Pancreas (tissue), 10 donors: ENCODE results near the gene LYZL4. TPM values are rescaled to one million over a fixed set of nuclear protein-coding genes. Genes with fewer than 3 reads are reported as not detected.

Source experiments
- ATAC-seq, 4 donors: fragments of 200-7000 bp; cut with Tn5 transposase; one replicate each; pipeline versions ENCODE4 v1.8.0 to v1.9.1; 2020; ENCODE audit warnings: mild to moderate bottlenecking in 4 of 4, moderate library complexity in 4 of 4
- DNase-seq, 6 donors: peaks; one replicate each; pipeline ENCODE4 v3.0.0-alpha.2; 2020
- FAIRE-seq: peaks from 2 replicates; lab custom pipeline; 2012; peaks lifted over from hg19 to GRCh38; lab: Jason Lieb, UNC
- H3K27ac ChIP-seq, 4 donors: fragments of 200-600 bp; sonication (generic); 1 replicate in 3 of 4; 2 replicates in 1 of 4; pipeline versions ENCODE4 v1.5.0 to v1.8.0; 2020
- H3K27me3 ChIP-seq, 4 donors: fragments of 200-600 bp; one replicate each; pipeline ENCODE4 v1.8.0; 2021
- H3K36me3 ChIP-seq, 3 donors: fragments of 200-600 bp; sonication (generic) in 1 of 3; one replicate each; pipeline versions ENCODE4 v1.5.0 to v1.8.0; 2020 to 2021
- H3K4me1 ChIP-seq, 3 donors: fragments of 200-600 bp; one replicate each; pipeline ENCODE4 v1.8.0; 2021
- H3K4me3 ChIP-seq, 4 donors: fragments of 200-600 bp; sonication (generic) in 2 of 4; one replicate each; pipeline versions ENCODE4 v1.5.0 to v1.8.0; 2020 to 2021
- H3K9me3 ChIP-seq, 4 donors: fragments of 200-600 bp; one replicate each; pipeline ENCODE4 v1.8.0; 2021
- CTCF ChIP-seq, 4 donors: fragments of 200-600 bp; sonication (generic) in 3 of 4; IDR thresholded peaks; one replicate each; pipeline versions ENCODE4 v1.5.0 to v1.8.0; 2021; ENCODE audit warnings: antibody characterized with exemption in 4 of 4
- WGBS, 2 donors: extraction: QIAGEN DNeasy Blood & Tissue Kit; methylation state at CpG; one replicate each; pipeline ENCODE4 v1.1.7; 2013; 5-methylcytosine and 5-hydroxymethylcytosine counted together
- intact Hi-C, 3 donors: fragments of 100-400 bp; cut with DNase I; formaldehyde crosslinking; loops; one replicate each; pipeline versions ENCODE4 v1.11.1 to v1.14.2; 2022
- polyA plus RNA-seq, 2 donors: library from polyadenylated mRNA; stranded (reverse); fragments of 200-250 nt; gene quantifications; one replicate each; pipeline ENCODE4 v1.2.3, GENCODE V29; 2013
- total RNA-seq, 6 donors: library from RNA; stranded (reverse); fragmentation: NEBNext Ultra II Directional in 4 of 6; extraction: Animal tissue kit (Norgen Biotek cat#: 25700) in 4 of 6; gene quantifications; one replicate each; pipeline versions ENCODE4 v1.2.1 to v1.2.4, GENCODE V29; 2021 to 2023
- donor health status: healthy with polysubstance abuse.
- donor health status: DM: no; HTN: no; CAD: no; lungs with moderate emphysema.
- donor health status: DM: no; HTN: no; CAD: no.
- donor health status: control.
- donor health status: control.
- donor health status: Bipolar disorder and iron deficiency.
- donor health status: DM: yes; HTN: yes; CAD: no.
- donor health status: DM: no; HTN: no; CAD: no.
- donor health status: DM: no; HTN: no; CAD: no.
- donor health status: DM: yes; HTN: yes; CAD: no.

LYZL4 gene
- total and polyA plus RNA-seq, 8 donors, result not detected

GRCh38 chr3:42357335-42357734 is 53.1 kb downstream of the LYZL4 start:
- FAIRE-seq (no peak), ATAC-seq (no peak), DNase-seq (no peak)
- intact Hi-C loops, result no loop called here
- TF ChIP-seq CTCF (IDR thresholded peaks at IDR 0.05), result no peak
- H3K4me1 ChIP-seq, result no peaks in the 10 kb centered on the region
- 55 to 69% methylated on average over 1 of the region's 1 CpG for WGBS, 2 donors
- no peak overlapping the region for H3K27ac ChIP-seq
- H3K9me3 ChIP-seq, result no peaks in the 10 kb centered on the region
- no peaks in the 10 kb centered on the region for H3K36me3 ChIP-seq
- H3K4me3 ChIP-seq, result no peak overlapping the region
- H3K27me3 ChIP-seq, result no peaks in the 10 kb centered on the region

- H3K4me1 ChIP-seq, result no peaks in the 10 kb centered on the region
- no peak for TF ChIP-seq CTCF (IDR thresholded peaks at IDR 0.05)
- no peak overlapping the region for H3K27ac ChIP-seq
- H3K27me3 ChIP-seq, result no peaks in the 10 kb centered on the region
- no peak for FAIRE-seq
- DNase-seq, result no peak
- no peaks in the 10 kb centered on the region for H3K36me3 ChIP-seq
- H3K9me3 ChIP-seq, result no peaks in the 10 kb centered on the region
- no peak overlapping the region for H3K4me3 ChIP-seq
- ATAC-seq, result no peak
- intact Hi-C loops, result no loop called here
Measured at GRCh38 chr3:42355612-42356011, 54.8 kb downstream of the LYZL4 start.

- Histone ChIP-seq H3K27ac (no peak overlapping the region), H3K4me1 (no peaks in the 10 kb centered on the region), H3K27me3 (no peaks in the 10 kb centered on the region), H3K4me3 (no peak overlapping the region), H3K36me3 (no peaks in the 10 kb centered on the region), H3K9me3 (no peaks in the 10 kb centered on the region)
- no peak for FAIRE-seq
- no peak for DNase-seq
- no peak for ATAC-seq
- intact Hi-C loops, result no loop called here
- no peak for TF ChIP-seq CTCF (IDR thresholded peaks at IDR 0.05)
Measured at GRCh38 chr3:42353631-42354030, 56.8 kb downstream of the LYZL4 start.

GRCh38 chr3:42351207-42351606 is 59.2 kb downstream of the LYZL4 start:
- no peak for TF ChIP-seq CTCF (IDR thresholded peaks at IDR 0.05)
- 54 to 64% methylated on average over 2 of the region's 2 CpGs for WGBS, 2 donors
- H3K27me3 ChIP-seq, result no peaks in the 10 kb centered on the region
- H3K36me3 ChIP-seq, result no peaks in the 10 kb centered on the region
- intact Hi-C loops, result no loop called here
- H3K4me1 ChIP-seq, result no peaks in the 10 kb centered on the region
- no peak for FAIRE-seq
- no peaks in the 10 kb centered on the region for H3K9me3 ChIP-seq
- no peak for ATAC-seq
- no peak overlapping the region for H3K27ac ChIP-seq
- H3K4me3 ChIP-seq, result no peak overlapping the region
- DNase-seq, result no peak

GRCh38 chr3:42349765-42350594 is 60.4 kb downstream of the LYZL4 start:
- 73 to 77% methylated on average over 7 of the region's 7 CpGs for WGBS, 2 donors
- intact Hi-C loops, result no loop called here
- no peaks in the 10 kb centered on the region for H3K27me3 ChIP-seq
- no peak overlapping the region for H3K27ac ChIP-seq
- no peaks in the 10 kb centered on the region for H3K36me3 ChIP-seq
- DNase-seq (no peak), FAIRE-seq (no peak), ATAC-seq (no peak)
- no peak overlapping the region for H3K4me3 ChIP-seq
- no peaks in the 10 kb centered on the region for H3K9me3 ChIP-seq
- no peak for TF ChIP-seq CTCF (IDR thresholded peaks at IDR 0.05)
- no peaks in the 10 kb centered on the region for H3K4me1 ChIP-seq
